GM19035 (cell line): ENCODE measurements around the gene SPATA31A1.
"Not testable (repeated sequence)": the region's sequence is repeated elsewhere in the genome, so short reads cannot be mapped to it uniquely, and the experiment has no call there.

Experiments used
- ATAC-seq: cut with Tn5 transposase; IDR thresholded peaks from one replicate; pipeline ENCODE4 v1.9.1; 2021; ENCODE audit not compliant: unreplicated experiment

The SPATA31A1 gene

DNA sequence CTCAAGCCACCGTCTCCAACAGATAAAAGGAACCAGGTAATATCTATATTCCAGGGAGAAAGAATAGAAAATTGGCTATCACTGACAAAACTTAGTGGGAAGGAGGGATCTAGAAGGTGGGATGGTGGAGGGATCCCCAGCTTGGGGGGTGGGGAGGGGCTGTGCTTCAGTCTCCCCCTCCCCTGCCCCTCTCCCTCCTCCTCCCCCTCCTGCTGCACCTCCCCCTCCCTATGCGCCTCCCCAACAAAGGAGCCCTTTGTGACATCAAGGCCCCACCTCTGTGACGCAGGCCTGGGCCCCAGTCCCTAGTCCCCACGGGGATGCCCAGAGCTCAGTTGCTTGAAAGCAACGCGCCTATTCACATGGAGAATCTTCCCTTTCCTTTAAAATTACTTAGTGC is at the start of gene SPATA31A1:
Gene SPATA31A1, plus strand, starts transcription at position 301 of the 400 bp plus-strand sequence. Its CDS starts 62 bp downstream, at position 363.
- ATAC-seq: not testable (repeated sequence)

DNA sequence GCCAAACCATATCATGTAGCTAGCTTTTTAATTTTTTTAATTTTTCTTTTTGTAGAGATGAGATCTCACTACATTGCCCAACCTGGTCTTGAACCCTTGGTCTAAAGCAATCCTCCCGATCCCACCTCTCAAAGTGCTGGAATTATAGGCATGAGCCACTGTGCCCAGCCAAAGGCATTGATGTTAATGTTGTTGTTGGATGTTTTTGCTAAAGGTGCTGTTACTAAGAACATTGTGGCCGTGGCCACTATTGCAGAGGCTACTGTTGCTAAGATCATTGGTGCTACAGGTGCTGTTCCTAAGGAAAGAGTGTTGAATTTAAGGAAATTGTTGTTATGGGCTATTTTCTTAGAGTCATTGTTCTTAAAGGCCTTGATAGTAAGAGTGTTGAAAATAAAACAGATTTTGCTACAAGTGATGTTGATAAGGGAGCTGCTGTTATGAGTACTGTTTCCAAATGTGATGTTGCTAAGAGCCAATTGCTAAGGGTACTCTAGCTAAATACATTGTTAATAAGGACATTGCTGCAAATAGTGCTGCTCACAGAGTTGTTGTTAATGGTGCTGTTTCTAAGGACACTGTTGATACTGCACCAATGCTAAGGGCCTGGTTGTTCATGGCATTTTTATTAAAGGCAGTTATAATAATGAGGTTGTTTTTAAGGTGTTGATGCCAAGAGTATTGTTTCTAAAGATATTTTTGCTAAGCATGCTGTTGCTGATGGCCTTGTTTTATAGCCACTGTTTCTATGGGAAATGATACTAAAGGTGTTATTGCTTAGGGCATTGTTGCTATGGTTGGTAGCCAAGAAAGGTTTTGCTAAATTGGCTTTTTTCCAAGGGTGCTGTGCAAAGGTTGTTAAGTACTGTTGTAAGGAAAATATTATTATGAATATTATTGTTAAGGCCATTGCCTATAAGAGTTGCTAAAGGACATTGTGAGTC is 52.1 kb downstream of the SPATA31A1 start:
- ATAC-seq: not testable (repeated sequence)

DNA sequence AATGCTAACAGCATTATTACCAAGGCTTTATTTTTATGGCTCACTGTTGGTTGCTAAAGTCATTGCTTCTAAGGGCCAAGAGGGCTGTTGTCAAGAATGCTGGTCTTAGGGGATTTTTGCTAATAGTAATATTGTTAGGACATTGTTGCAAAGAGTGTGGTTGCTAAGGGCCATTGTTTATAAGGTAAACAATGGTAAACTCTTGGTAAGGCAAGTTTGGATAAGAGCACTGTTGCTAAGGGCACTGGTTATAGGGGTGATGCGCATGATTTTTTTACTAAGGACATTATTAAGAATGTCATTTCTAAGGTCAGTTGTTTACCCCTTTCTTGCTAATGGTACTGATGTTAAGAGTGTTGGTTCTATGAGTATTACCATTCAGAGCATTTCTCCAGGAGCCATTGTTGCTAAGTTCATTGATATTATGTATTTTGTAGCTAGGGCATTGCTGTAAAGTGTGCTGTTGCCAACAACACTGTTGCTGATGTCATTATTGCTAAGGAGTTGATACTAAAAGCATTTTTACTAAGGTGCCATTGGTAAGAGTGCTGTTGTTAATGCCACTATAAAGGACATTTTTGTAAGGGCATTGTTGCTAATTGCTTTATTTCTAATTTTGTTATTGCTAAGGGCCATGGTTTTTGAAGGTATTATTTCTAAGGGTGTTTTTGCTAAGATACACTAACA is 55.9 kb downstream of the SPATA31A1 start:
- ATAC-seq: not testable (repeated sequence)
